Measurements from ENCODE around the gene BTBD9. TPM values are rescaled to one million over a fixed set of nuclear protein-coding genes. Genes with fewer than 3 reads are reported as not detected.

The BTBD9 gene
- total and polyA plus RNA-seq, 2 of the 13 experiments (the other 11 are each of a cell fraction or from before 2014, with no cell fraction given), result 1.2 to 3.0 TPM

GRCh38 chr6:38459291-38459690 is 180.4 kb downstream of the BTBD9 start:
- ChIA-PET CTCF (ENCODE audit: low intra/inter-chr PET ratio, low total read pairs) (no interaction called here), POLR2A (no interaction called here)
- H3K4me2 ChIP-seq (ENCODE audit: low read depth, low read length), result no peak overlapping the region
- DNase-seq (ENCODE audit: low spot score) (no peak), FAIRE-seq (no peak), ATAC-seq (no peak)
- no peak for TF ChIP-seq MEIS1 (CRISPR knock-in tag; IDR thresholded peaks at IDR 0.05; ENCODE audit: borderline replicate concordance)
- no peak for TF ChIP-seq ZFP62 (CRISPR knock-in tag; IDR thresholded peaks at IDR 0.05)
- TF ChIP-seq ZNF547 (CRISPR knock-in tag; IDR thresholded peaks at IDR 0.05), result no peak
- TF ChIP-seq, protein P1, sequence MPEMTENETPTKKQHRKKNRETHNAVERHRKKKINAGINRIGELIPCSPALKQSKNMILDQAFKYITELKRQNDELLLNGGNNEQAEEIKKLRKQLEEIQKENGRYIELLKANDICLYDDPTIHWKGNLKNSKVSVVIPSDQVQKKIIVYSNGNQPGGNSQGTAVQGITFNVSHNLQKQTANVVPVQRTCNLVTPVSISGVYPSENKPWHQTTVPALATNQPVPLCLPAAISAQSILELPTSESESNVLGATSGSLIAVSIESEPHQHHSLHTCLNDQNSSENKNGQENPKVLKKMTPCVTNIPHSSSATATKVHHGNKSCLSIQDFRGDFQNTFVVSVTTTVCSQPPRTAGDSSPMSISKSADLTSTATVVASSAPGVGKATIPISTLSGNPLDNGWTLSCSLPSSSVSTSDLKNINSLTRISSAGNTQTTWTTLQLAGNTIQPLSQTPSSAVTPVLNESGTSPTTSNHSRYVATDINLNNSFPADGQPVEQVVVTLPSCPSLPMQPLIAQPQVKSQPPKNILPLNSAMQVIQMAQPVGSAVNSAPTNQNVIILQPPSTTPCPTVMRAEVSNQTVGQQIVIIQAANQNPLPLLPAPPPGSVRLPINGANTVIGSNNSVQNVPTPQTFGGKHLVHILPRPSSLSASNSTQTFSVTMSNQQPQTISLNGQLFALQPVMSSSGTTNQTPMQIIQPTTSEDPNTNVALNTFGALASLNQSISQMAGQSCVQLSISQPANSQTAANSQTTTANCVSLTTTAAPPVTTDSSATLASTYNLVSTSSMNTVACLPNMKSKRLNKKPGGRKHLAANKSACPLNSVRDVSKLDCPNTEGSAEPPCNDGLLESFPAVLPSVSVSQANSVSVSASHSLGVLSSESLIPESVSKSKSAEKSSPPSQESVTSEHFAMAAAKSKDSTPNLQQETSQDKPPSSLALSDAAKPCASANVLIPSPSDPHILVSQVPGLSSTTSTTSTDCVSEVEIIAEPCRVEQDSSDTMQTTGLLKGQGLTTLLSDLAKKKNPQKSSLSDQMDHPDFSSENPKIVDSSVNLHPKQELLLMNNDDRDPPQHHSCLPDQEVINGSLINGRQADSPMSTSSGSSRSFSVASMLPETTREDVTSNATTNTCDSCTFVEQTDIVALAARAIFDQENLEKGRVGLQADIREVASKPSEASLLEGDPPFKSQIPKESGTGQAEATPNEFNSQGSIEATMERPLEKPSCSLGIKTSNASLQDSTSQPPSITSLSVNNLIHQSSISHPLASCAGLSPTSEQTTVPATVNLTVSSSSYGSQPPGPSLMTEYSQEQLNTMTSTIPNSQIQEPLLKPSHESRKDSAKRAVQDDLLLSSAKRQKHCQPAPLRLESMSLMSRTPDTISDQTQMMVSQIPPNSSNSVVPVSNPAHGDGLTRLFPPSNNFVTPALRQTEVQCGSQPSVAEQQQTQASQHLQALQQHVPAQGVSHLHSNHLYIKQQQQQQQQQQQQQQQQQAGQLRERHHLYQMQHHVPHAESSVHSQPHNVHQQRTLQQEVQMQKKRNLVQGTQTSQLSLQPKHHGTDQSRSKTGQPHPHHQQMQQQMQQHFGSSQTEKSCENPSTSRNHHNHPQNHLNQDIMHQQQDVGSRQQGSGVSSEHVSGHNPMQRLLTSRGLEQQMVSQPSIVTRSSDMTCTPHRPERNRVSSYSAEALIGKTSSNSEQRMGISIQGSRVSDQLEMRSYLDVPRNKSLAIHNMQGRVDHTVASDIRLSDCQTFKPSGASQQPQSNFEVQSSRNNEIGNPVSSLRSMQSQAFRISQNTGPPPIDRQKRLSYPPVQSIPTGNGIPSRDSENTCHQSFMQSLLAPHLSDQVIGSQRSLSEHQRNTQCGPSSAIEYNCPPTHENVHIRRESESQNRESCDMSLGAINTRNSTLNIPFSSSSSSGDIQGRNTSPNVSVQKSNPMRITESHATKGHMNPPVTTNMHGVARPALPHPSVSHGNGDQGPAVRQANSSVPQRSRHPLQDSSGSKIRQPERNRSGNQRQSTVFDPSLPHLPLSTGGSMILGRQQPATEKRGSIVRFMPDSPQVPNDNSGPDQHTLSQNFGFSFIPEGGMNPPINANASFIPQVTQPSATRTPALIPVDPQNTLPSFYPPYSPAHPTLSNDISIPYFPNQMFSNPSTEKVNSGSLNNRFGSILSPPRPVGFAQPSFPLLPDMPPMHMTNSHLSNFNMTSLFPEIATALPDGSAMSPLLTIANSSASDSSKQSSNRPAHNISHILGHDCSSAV (CRISPR knock-in tag; IDR thresholded peaks at IDR 0.05; ENCODE audit: borderline replicate concordance), result no peak
- TF ChIP-seq EHMT2 (IDR thresholded peaks at IDR 0.05; ENCODE audit: borderline replicate concordance, low read depth, low read length), result no peak
- no peak for TF ChIP-seq KLF12 (CRISPR knock-in tag; IDR thresholded peaks at IDR 0.05; ENCODE audit: borderline replicate concordance)
- TF ChIP-seq RFXAP (CRISPR knock-in tag; IDR thresholded peaks at IDR 0.05; ENCODE audit: borderline replicate concordance), result no peak
- TF ChIP-seq HMG20B (CRISPR knock-in tag; conservative IDR thresholded peaks at IDR 0.05), result no peak
- no peak for TF ChIP-seq ONECUT2 (CRISPR knock-in tag; IDR thresholded peaks at IDR 0.05)
- TF ChIP-seq MAX (IDR thresholded peaks at IDR 0.05), result no peak
- TF ChIP-seq ZFP90 (CRISPR knock-in tag; IDR thresholded peaks at IDR 0.05; ENCODE audit: borderline replicate concordance), result no peak
- no peak for TF ChIP-seq NFKBIZ (CRISPR knock-in tag; IDR thresholded peaks at IDR 0.05)
- no peaks in the 10 kb centered on the region for H3K79me2 ChIP-seq (ENCODE audit: insufficient read depth, low read length)
- H3K4me1 ChIP-seq (ENCODE audit: insufficient read depth, low read length), result no peaks in the 10 kb centered on the region
- 35% methylated on average over 2 of the region's 2 CpGs for WGBS (ENCODE audit: low lambda C conversion rate)
- H4K20me1 ChIP-seq (ENCODE audit: insufficient read depth, low read length), result no peaks in the 10 kb centered on the region
- no peaks in the 10 kb centered on the region for H3K9me3 ChIP-seq (ENCODE audit: low read length)
- in situ Hi-C loops (cut with HindIII; ENCODE audit: extremely low pct_ligation_motif_present, low pct_unique_long_range_greater_than_20kb) (no loop called here), intact Hi-C loops (cut with micrococcal nuclease; ENCODE audit: unreplicated experiment) (no loop called here)
- no peak overlapping the region for H2AFZ ChIP-seq (ENCODE audit: low read length)
- no TSS peak for BruUV-seq (replicated peaks)
- no peak overlapping the region for H3K27ac ChIP-seq (ENCODE audit: extremely low read length, insufficient read depth, low read length)
- no peak overlapping the region for H3K9ac ChIP-seq (ENCODE audit: insufficient read depth, low read depth, low read length)
- H3K4me3 ChIP-seq (replicated peaks in 1 of 3; ENCODE audit: insufficient read depth in 1 of 3, low read depth in 2 of 3, low read length in 3 of 3), result no peak overlapping the region
- no peaks in the 10 kb centered on the region for H3K27me3 ChIP-seq (ENCODE audit: control insufficient read depth in 1 of 2, insufficient read depth in 2 of 2, low read length in 2 of 2)
- H3K36me3 ChIP-seq (replicated peaks in 1 of 2; ENCODE audit: control insufficient read depth in 1 of 2, insufficient read depth in 2 of 2, low read length in 2 of 2), result no peaks in the 10 kb centered on the region
